ENCODE data around the gene NTN1. TPM values are rescaled to one million over a fixed set of nuclear protein-coding genes. Genes with fewer than 3 reads are reported as not detected.

NTN1 gene
- total RNA-seq, 1 experiment from 2014 or later = 14.5 TPM

- Histone ChIP-seq H3K27ac (ENCODE audit: low read length) (no peak overlapping the region), H3K4me3 (ENCODE audit: low read depth in 2 of 2, low read length in 2 of 2) (no peak overlapping the region), H3K4me1 (ENCODE audit: control insufficient read depth, insufficient read depth, low read length) (no peaks in the 10 kb centered on the region), H3K27me3 (ENCODE audit: control insufficient read depth, insufficient read depth, low read length) (no peaks in the 10 kb centered on the region), H3K36me3 (ENCODE audit: control insufficient read depth, insufficient read depth, low read length) (no peaks in the 10 kb centered on the region), H3K9me3 (ENCODE audit: control insufficient read depth, insufficient read depth, low read depth, low read length) (no peaks in the 10 kb centered on the region)
- DNase-seq (ENCODE audit: low read depth, low spot score) (no peak), ATAC-seq (no peak)
- intact Hi-C loops (cut with micrococcal nuclease; ENCODE audit: unreplicated experiment) (no loop called here), in situ Hi-C loops (cut with HindIII; ENCODE audit: low pct_unique_long_range_greater_than_20kb, low sequenced_read_pairs) (no loop called here)
- CTCF ChIA-PET = interaction anchor here (0.6 kb wide), 1 partner anchor 604 kb away, joined by 18 read pairs; no protein-coding TSS in a partner anchor
- BruUV-seq (replicated peaks) = no TSS peak
- TF ChIP-seq SIN3A (IDR thresholded peaks at IDR 0.05; ENCODE audit: borderline replicate concordance, insufficient read depth, low read depth, low read length) = no peak
- no peak for TF ChIP-seq TCF7L2 (IDR thresholded peaks at IDR 0.05; ENCODE audit: low read depth, low read length)
- no peak for TF ChIP-seq REST (IDR thresholded peaks at IDR 0.05; ENCODE audit: insufficient read depth in 1 of 2, low read depth in 2 of 2, low read length in 1 of 2)
- no peak for TF ChIP-seq POLR2AphosphoS5 (IDR thresholded peaks at IDR 0.05; ENCODE audit: low read depth, low read length)
- TF ChIP-seq CTCF (IDR thresholded peaks at IDR 0.05) = no peak
- POLR2A ChIA-PET = no interaction called here
Measured at GRCh38 chr17:9044772-9045463, 23.6 kb downstream of the NTN1 start.

- in situ Hi-C loops (cut with HindIII; ENCODE audit: low pct_unique_long_range_greater_than_20kb, low sequenced_read_pairs) = no loop called here
- ATAC-seq (peak; percentile 93), DNase-seq (ENCODE audit: low read depth, low spot score) (no peak)
- no peaks in the 10 kb centered on the region for H3K27me3 ChIP-seq (ENCODE audit: control insufficient read depth, insufficient read depth, low read length)
- ChIA-PET CTCF (no interaction called here), POLR2A (no interaction called here)
- no peaks in the 10 kb centered on the region for H3K36me3 ChIP-seq (ENCODE audit: control insufficient read depth, insufficient read depth, low read length)
- intact Hi-C loops (cut with micrococcal nuclease; ENCODE audit: unreplicated experiment) = no loop called here
- H3K4me3 ChIP-seq (ENCODE audit: low read depth in 2 of 2, low read length in 2 of 2) = no peak overlapping the region
- H3K9me3 ChIP-seq (ENCODE audit: control insufficient read depth, insufficient read depth, low read depth, low read length) = no peaks in the 10 kb centered on the region
- no peak for TF ChIP-seq REST (IDR thresholded peaks at IDR 0.05; ENCODE audit: insufficient read depth in 1 of 2, low read depth in 2 of 2, low read length in 1 of 2)
- no peak for TF ChIP-seq TCF7L2 (IDR thresholded peaks at IDR 0.05; ENCODE audit: low read depth, low read length)
- TF ChIP-seq CTCF (IDR thresholded peaks at IDR 0.05) = no peak
- TF ChIP-seq SIN3A (IDR thresholded peaks at IDR 0.05; ENCODE audit: borderline replicate concordance, insufficient read depth, low read depth, low read length) = no peak
- TF ChIP-seq POLR2AphosphoS5 (IDR thresholded peaks at IDR 0.05; ENCODE audit: low read depth, low read length) = no peak
- peaks cover 6% of the 10 kb centered on the region; the same call in 1 of the 2 replicates for H3K4me1 ChIP-seq (ENCODE audit: control insufficient read depth, insufficient read depth, low read length)
- BruUV-seq (replicated peaks) = no TSS peak
- peak overlapping the region; percentile 59 for H3K27ac ChIP-seq (ENCODE audit: low read length)
Measured at GRCh38 chr17:9050801-9051401, 29.6 kb downstream of the NTN1 start.
